HepG2 (cell line): ENCODE data around the gene ATXN1L.
"Not testable (repeated sequence)": the region's sequence is repeated elsewhere in the genome, so short reads cannot be mapped to it uniquely, and the experiment has no call there.

Experiments used
- EP300 ChIP-seq, 3 experiments: sonication (generic) in 1 of 3; formaldehyde crosslinking in 1 of 3; IDR thresholded peaks; 2 replicates each; pipeline versions ENCODE4 v1.5.1 to v1.6.1; 2011 to 2020; ENCODE audit warnings: low read depth in 2 of 3, low read length in 2 of 3, borderline replicate concordance in 1 of 3, improper control_type of control experiment in 1 of 3, mild to moderate bottlenecking in 1 of 3, missing genetic modification reagents in 1 of 3, moderate library complexity in 1 of 3
- JUN ChIP-seq: sonication (generic); formaldehyde crosslinking; IDR thresholded peaks from 2 replicates; pipeline ENCODE4 v1.4.0; 2020; ENCODE audit warnings: mild to moderate bottlenecking, missing genetic modification reagents
- MAZ ChIP-seq, 2 experiments: sonication (generic) in 1 of 2; formaldehyde crosslinking in 1 of 2; IDR thresholded peaks; 2 replicates each; pipeline versions ENCODE4 v1.5.0 to v1.6.1; 2012 to 2020; ENCODE audit warnings: low read depth in 2 of 2, mild to moderate bottlenecking in 2 of 2, borderline replicate concordance in 1 of 2, improper control_type of control experiment in 1 of 2, low read length in 1 of 2, missing genetic modification reagents in 1 of 2, moderate library complexity in 1 of 2
- NFATC3 ChIP-seq: sonication (generic); formaldehyde crosslinking; IDR thresholded peaks from 2 replicates; pipeline ENCODE4 v1.5.1; 2020; ENCODE audit warnings: mild to moderate bottlenecking, missing genetic modification reagents
- POLR2A ChIP-seq, 2 experiments: IDR thresholded peaks; 2 replicates each; pipeline ENCODE4 v1.6.1; 2011; ENCODE audit warnings: low read depth in 2 of 2, low read length in 2 of 2, mild to moderate bottlenecking in 1 of 2, moderate library complexity in 1 of 2; ENCODE audit not compliant: insufficient read depth in 1 of 2
- RFX3 ChIP-seq: IDR thresholded peaks from 2 replicates; pipeline ENCODE4 v1.6.1; 2016; ENCODE audit warnings: missing biosample characterization, missing genetic modification reagents
- SMC3 ChIP-seq: IDR thresholded peaks from 2 replicates; pipeline ENCODE4 v1.6.1; 2011; ENCODE audit warnings: low read length, improper control_type of control experiment
- ZFP37 ChIP-seq: sonication (generic); formaldehyde crosslinking; IDR thresholded peaks from 2 replicates; pipeline ENCODE4 v1.4.0; 2020; ENCODE audit warnings: missing genetic modification reagents, borderline replicate concordance
- ZNF274 ChIP-seq: sonication (generic); formaldehyde crosslinking; IDR thresholded peaks from 2 replicates; pipeline ENCODE4 v1.5.1; 2020; ENCODE audit warnings: mild to moderate bottlenecking, missing genetic modification reagents
- ZSCAN31 ChIP-seq: sonication (generic); formaldehyde crosslinking; IDR thresholded peaks from 2 replicates; pipeline ENCODE4 v1.5.0; 2020; ENCODE audit warnings: low read depth, mild to moderate bottlenecking, missing genetic modification reagents
- TF ChIP-seq, protein P1 (sequence below): sonication (generic); formaldehyde crosslinking; IDR thresholded peaks from 2 replicates; pipeline ENCODE4 v1.8.0; 2022; ENCODE audit warnings: mild to moderate bottlenecking, missing genetic modification reagents, borderline replicate concordance
- TF ChIP-seq, protein P2 (sequence below): sonication (generic); formaldehyde crosslinking; IDR thresholded peaks from 2 replicates; pipeline ENCODE4 v1.5.0; 2020; ENCODE audit warnings: mild to moderate bottlenecking, missing genetic modification reagents, moderate library complexity
- TF ChIP-seq, protein P3 (sequence below): sonication (generic); formaldehyde crosslinking; conservative IDR thresholded peaks from 2 replicates; pipeline ENCODE4 v1.4.0; 2020; ENCODE audit warnings: missing genetic modification reagents

DNA sequence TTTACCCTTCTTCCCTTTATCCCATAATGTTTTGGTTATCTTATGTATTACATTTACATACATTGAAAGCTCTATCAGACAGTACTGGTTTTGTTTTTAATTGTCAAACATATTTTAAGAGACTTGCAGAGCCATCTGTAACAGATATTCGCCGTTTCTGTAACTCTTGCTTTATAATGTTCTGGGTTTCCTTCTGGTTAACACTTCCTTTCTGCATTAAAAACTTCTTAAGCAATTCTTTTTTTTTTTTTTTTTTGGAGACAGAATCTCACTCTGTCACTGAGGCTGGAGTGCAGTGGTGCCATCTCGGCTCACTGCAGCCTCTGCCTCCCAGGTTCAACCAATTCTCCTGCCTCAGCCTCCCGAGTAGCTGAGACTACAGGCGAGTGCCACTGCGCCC lies 60.0 kb downstream of the ATXN1L start:
- TF ChIP-seq ZNF274 (CRISPR knock-in tag); EP300 (IDR thresholded peaks at IDR 0.05; ENCODE audit: low read depth in 2 of 2, low read length in 2 of 2); EP300 (CRISPR knock-in tag; IDR thresholded peaks at IDR 0.05; ENCODE audit: borderline replicate concordance); RFX3 (CRISPR knock-in tag); JUN (CRISPR knock-in tag); ZSCAN31 (CRISPR knock-in tag); ZFP37 (CRISPR knock-in tag); SMC3; POLR2A (IDR thresholded peaks at IDR 0.05; ENCODE audit: insufficient read depth in 1 of 2, low read depth in 2 of 2, low read length in 2 of 2); MAZ (IDR thresholded peaks at IDR 0.05; ENCODE audit: borderline replicate concordance, low read depth, low read length); MAZ (CRISPR knock-in tag; IDR thresholded peaks at IDR 0.05; ENCODE audit: low read depth); NFATC3 (CRISPR knock-in tag): not testable (repeated sequence)
- TF ChIP-seq, protein P1, sequence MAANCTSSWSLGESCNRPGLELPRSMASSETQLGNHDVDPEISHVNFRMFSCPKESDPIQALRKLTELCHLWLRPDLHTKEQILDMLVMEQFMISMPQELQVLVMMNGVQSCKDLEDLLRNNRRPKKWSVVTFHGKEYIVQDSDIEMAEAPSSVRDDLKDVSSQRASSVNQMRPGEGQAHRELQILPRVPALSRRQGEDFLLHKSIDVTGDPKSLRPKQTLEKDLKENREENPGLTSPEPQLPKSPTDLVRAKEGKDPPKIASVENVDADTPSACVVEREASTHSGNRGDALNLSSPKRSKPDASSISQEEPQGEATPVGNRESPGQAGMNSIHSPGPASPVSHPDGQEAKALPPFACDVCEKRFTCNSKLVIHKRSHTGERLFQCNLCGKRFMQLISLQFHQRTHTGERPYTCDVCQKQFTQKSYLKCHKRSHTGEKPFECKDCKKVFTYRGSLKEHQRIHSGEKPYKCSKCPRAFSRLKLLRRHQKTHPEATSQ (CRISPR knock-in tag): not testable (repeated sequence)
- TF ChIP-seq, protein P2, sequence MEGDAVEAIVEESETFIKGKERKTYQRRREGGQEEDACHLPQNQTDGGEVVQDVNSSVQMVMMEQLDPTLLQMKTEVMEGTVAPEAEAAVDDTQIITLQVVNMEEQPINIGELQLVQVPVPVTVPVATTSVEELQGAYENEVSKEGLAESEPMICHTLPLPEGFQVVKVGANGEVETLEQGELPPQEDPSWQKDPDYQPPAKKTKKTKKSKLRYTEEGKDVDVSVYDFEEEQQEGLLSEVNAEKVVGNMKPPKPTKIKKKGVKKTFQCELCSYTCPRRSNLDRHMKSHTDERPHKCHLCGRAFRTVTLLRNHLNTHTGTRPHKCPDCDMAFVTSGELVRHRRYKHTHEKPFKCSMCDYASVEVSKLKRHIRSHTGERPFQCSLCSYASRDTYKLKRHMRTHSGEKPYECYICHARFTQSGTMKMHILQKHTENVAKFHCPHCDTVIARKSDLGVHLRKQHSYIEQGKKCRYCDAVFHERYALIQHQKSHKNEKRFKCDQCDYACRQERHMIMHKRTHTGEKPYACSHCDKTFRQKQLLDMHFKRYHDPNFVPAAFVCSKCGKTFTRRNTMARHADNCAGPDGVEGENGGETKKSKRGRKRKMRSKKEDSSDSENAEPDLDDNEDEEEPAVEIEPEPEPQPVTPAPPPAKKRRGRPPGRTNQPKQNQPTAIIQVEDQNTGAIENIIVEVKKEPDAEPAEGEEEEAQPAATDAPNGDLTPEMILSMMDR (CRISPR knock-in tag): not testable (repeated sequence)
- TF ChIP-seq, protein P3, sequence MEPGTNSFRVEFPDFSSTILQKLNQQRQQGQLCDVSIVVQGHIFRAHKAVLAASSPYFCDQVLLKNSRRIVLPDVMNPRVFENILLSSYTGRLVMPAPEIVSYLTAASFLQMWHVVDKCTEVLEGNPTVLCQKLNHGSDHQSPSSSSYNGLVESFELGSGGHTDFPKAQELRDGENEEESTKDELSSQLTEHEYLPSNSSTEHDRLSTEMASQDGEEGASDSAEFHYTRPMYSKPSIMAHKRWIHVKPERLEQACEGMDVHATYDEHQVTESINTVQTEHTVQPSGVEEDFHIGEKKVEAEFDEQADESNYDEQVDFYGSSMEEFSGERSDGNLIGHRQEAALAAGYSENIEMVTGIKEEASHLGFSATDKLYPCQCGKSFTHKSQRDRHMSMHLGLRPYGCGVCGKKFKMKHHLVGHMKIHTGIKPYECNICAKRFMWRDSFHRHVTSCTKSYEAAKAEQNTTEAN: not testable (repeated sequence)
